ENCODE measurements around the gene KRTAP20-1.

KRTAP20-1 gene, protein sequence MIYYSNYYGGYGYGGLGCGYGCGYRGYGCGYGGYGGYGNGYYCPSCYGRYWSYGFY

DNA sequence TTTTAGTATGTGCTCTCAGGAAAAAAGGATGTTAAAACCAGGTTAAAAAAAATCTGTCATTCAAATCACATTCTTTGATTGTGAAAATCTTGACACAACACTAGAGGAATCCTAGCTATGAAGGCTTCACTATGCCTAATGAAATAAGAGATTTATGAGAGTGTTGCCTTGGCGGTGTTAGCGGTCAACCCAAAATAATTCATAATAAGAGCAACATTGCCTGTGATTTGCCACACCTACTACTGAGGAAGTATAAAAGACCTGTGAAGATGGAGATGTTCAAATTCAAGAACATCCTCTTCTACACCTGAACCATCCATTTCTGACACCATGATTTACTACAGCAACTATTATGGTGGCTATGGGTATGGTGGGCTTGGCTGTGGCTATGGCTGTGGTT is at the start of gene KRTAP20-1:
Gene KRTAP20-1 (plus strand): TSS at position 301 of the 400 bp plus-strand sequence. CDS start 30 bp downstream, at position 331.
- no peak for DNase-seq

DNA sequence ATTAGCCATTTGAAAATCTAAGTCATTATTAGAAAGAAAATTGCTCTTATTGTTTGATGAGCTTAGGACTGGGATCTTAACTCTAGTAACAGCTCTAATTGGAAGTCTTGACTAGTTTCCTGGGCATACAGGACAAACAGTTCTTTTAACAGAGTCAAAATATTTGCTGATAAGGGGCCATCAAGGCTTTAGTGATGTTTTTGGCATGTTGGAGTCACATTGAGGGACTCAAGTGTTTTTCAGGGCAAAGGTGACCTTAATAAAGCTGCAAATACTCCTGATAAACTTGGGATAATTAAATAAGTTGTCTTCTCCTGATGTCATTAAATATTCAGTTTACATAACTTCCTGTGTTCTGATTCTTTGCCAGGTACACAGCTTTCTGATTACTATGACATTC is 48.6 kb upstream of the KRTAP20-1 start:
- no peak for DNase-seq

DNA sequence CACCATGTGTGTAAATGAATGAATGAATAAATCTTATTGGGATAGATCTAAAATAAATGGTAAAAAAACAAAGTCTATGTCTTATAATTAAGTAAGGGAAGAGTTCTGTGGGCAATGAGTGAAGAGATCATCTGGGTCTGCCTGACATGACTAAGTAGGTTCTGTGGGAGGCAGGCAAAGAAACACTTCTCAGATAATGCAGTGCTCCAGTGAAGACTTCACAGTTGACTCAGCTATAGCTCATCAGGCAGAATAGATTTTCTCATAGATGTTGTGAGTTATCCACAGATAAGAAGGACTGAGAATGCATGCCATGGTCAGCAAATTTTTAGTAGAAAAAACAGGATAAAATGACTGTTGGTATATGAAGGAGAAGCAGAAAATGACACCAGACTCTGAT is 38.5 kb upstream of the KRTAP20-1 start:
- no peak for DNase-seq

DNA sequence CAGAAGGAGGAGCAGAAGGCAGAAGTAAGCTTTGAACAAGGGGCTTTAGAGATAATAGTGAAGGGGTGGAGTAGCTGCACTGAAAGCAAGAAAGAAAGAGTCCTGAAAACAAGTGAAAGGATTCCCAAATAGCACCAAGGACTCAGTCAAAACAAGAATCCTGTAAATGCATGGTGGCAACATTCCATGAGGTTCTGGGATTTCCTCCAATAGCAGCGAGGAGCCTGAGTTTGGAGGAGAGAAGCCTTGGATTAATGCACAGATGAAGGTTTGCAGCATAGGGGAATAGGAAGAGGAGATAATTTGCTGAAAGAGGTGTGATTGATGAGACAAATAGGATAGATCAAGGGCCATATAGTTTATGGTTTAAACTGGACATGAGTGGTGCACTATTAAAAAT is 36.9 kb upstream of the KRTAP20-1 start:
- DNase-seq, result no peak

DNA sequence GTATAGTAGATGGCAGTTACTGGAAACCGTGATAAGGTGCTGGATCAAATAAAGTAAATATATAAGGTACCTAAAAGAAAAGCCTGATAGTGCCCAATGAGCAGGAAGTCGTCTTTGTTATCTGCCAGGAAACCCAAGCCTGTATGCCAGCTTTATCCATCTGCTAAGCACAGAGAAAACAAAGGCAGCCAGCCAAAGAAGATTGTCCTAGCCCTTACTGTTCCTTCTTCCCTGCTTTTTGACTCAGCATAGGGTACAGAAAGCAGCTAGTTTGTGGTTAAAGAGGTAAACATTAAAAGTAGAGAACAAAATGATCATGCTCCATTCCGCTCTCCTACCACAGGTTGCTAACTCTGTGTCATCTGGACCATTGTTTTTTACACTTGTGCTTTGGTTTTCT is 36.1 kb upstream of the KRTAP20-1 start:
- no peak for DNase-seq

DNA sequence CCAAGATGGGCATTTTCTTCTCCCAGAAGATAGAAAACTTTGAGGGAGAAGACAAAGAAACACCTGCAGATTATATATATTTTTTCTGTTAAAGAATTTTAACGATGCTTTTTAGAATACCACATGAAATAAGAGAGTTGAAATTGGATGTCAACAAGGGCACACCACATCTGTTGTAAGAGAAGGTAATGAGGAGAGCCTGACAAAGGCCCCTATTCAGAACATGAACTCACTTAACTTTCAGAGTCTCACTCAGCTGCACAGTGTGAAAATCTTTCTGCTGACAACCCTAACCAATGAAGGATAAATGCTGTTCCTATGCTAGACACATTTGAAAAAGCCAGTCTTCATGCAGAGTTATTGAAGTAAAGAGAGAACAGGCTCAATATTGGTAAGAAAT is 33.4 kb upstream of the KRTAP20-1 start:
- DNase-seq, result no peak

DNA sequence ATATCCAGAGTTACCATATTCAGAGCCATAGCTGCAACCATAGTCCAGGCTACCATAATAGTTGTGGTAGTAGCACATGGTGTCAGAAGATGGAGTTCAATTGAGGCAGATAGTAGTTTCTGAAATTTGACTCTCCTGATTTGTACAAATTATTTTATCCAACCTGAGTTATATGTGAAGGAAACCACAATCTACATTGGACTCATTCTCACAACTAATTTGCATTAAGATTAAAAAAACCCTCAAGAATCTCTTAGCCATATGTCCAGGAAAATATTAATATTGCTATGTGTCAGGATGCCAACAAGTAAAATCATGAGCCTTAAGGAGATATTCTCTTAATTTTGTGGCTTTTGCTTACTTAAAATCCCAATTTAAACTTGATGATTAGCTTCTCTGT is 25.9 kb upstream of the KRTAP20-1 start, which contains the start of gene KRTAP22-2:
Gene KRTAP22-2 (minus strand): TSS at position 101 of the 400 bp plus-strand sequence.
- no peak for DNase-seq

DNA sequence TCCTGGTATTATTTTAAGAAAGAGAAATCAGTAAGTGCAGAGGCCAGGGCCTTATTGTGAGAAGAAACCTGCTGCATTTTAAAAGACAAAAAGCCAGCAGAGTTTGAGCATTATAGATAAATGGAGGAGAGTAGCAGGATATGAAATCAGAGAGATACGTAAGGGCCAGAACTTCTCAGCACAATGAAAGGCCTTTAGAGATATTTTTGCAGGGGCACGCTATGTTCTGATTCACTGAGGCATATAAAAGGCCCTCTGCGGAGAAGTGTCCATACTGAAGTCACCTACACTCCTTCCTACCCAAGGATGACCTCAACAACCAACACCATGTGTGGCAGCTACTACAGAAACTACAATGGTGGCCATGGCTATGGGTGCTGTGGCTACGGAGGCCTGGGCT is 24.1 kb upstream of the KRTAP20-1 start, which contains the start of gene KRTAP6-3:
Gene KRTAP6-3 (plus strand): TSS at position 301 of the 400 bp plus-strand sequence. CDS start 6 bp downstream, at position 307.
- no peak for DNase-seq

DNA sequence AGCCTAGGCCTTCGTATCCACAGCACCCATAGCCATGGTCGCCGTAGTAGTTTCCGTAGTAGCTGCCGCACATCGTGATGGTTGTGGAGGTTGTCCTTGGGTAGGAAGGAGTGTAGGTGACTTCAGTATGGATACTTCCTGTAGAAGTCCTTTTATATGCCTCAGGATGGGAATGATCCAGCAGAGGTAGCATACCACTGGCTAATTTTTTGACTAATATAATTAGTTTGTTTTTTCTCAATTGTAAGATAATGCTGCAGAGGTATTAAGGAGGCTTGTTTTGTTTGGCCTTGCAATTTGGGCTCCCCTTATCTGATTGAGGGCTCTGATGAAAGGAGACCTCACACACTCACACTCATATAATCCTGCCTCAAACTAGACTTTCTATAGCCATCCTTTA is 17.4 kb upstream of the KRTAP20-1 start, which contains the start of gene KRTAP6-2:
Gene KRTAP6-2 (minus strand): TSS at position 101 of the 400 bp plus-strand sequence. CDS start 28 bp downstream, at position 73.
- no peak for DNase-seq

DNA sequence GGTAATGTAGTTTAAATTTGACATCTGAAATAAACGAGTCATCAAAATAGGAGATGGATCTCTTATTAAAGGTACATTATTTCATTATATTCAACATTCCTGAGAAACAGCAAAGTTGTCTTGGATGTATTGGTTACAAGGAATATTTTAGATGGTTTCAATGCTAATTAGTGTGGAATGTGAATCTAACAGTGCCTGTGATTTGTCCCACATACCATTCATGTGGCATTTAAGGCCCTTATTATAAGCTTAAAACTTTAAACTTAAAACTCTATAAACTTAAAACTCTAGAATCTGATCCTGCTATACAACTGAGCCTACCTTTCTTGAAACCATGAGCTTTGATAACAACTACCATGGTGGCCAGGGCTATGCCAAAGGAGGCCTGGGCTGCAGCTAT is 15.4 kb upstream of the KRTAP20-1 start, which contains the start of gene KRTAP22-1:
Gene KRTAP22-1 (plus strand): TSS at position 301 of the 400 bp plus-strand sequence.
- no peak for DNase-seq

DNA sequence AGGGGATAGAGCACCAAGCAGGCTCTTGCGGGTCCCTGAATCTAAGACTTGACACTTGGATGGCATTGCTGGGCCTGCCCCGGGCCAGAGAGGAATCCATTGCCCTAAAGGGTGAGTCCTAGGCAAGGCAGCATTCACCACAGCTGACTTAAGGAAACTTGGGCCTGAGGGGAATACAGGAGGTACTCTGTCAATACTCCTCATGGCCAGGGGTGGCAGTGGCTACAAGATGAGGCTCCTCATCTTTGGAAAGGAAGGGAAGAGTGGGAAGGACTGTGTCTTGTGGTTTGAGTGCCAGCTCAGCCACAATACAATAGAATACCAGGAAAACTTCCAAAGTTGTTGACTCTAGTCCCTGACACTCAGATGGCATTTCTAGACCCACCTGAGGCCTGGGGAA is 10.3 kb upstream of the KRTAP20-1 start:
- no peak for DNase-seq

DNA sequence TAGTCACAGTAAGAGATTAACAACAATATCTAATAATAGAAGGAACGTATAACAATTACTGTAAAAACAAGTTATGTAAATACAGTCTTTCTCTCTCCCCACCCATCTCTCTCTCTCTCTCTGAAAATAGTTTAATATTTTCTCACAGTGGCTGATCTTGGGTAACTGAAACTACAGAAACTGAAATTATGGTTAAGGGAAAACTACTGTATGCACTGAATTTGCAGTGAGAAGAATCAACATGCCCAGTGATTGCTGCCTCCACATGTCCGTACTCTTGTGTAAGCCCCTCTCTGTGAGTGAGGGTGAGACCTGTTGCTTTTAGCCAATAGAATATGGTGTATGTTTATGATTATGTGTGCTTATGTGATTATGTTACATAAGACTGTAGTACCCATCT is 4.1 kb upstream of the KRTAP20-1 start:
- no peak for DNase-seq

DNA sequence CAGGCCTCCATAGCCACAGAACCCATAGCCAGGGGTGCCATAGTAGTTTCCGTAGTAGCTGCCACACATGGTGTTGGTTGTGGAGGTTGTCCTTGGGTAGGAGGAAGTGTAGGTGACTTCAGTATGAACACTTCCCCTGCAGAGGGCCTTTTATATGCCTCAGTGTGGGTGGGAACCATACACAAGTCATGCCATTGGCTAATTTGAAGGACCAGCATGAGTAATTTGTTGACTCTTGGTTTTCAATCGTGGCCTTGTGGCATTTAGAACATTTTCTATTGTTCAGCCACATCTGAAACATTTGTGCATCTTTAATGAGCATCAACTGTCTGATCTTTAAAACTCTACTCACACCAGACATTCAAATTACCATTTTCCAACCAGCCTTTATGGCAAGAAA is 2.4 kb upstream of the KRTAP20-1 start, which contains the start of gene KRTAP6-1:
Gene KRTAP6-1 (minus strand): TSS at position 95 of the 400 bp plus-strand sequence. CDS start 26 bp downstream, at position 69.
- DNase-seq, result no peak

DNA sequence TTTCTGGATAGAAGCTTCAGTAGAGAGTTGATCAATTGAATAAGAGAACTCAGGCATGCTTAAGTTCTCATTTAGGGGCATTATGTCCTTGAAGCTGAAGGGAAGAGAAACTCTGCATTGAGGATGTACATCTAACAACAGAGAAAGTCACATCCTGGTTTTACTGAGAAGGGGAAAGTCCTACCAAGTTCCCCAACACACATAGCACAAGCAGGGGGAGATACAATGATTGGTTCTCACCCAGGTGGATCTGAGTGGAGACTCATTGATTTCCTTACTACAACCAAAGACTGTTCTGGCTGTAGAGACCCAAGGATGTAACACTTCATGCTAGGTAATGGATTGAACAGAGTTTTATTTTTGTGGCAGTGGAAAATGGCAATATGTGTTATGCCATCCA is 1.0 kb upstream of the KRTAP20-1 start:
- DNase-seq, result no peak

DNA sequence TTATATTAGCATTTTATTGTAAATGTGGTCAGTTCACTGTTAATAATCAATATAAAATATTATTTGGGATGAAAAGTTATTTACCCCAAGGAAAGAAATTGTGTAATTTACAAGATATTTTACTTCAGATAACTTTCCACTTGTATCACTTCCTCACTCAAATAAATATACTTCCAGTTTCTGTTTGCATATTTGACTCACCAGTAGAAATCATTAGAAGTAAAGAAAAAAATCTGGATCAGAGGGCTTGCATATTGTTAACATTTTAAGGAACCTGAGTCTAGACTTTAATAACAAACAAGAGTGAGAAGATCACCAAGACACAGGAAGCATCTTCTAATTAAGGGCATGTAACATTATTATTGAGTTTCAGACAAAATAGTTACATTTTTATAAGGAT is 3.9 kb downstream of the KRTAP20-1 start:
- no peak for DNase-seq

DNA sequence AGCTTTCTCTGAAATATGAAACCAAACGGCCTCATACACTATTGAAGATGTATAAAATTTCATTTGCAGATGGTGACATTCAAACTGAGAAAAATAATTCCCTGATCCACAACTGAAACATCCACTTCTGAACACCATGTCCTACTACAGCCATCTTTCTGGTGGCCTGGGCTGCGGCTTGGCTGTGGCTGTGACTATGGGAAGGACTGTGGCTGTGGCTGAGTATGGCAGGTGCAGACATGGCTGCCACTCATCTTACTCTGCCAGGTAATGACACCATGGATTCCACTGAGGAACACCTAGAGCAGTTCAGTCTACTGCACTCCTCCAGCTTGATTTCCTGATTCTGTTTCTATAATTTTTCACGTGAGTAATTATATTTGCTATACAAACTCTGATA is 4.3 kb downstream of the KRTAP20-1 start, which contains the start of gene KRTAP20-4:
Gene KRTAP20-4 (plus strand): TSS at position 106 of the 400 bp plus-strand sequence.
- no peak for DNase-seq

DNA sequence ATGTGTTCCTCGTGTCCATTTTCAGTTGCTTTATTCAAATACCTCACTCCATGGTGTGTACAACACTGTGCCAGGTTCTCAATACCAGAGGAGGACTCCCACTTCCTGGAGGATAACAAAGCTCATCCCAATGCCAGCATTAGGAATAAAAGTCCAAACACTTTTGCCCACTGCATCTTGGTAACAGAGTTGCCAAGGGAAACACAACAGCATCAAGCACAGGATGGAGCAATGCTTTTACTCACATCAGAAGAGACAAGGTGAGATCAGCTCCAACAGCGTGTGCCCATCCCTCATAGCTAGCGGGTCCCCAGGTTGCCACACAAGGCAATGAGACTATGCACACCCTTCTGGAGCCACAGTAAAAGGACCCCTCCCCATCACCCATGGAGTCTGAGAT is 7.1 kb downstream of the KRTAP20-1 start:
- no peak for DNase-seq

DNA sequence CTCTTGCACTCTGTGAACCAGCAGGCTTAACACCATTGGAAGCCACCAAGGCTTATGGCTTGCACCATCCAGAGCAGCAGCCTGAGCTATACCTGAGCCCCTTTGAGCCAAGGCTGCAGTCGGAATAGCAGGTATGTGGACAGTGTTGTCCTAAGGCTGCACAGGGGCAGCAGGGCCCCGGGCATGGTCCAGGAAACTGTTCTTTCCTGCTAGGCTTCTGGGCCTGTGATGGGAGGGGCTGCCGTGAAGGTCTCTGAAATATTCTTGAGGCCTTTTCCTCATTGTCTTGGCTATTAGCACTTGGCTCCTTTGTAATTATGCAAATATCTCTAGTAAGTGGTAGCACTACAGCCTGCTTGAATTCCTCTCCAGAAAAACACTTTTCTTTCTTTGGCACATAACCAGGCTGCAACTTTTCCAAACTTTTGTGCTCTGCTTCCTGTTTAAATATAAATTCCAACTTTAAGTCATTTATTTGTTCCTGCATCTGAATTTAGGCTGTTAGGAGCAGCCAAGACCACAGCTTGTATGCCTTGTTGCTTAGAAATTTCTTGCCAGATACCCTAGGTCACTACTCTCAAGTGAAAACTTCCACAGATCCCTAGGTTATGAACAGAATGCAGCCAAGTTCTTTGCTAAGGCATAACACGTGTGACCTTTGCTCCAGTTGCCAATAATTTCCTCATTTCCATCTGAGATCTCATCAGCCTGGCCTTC is 9.4 kb downstream of the KRTAP20-1 start:
- DNase-seq, result no peak

DNA sequence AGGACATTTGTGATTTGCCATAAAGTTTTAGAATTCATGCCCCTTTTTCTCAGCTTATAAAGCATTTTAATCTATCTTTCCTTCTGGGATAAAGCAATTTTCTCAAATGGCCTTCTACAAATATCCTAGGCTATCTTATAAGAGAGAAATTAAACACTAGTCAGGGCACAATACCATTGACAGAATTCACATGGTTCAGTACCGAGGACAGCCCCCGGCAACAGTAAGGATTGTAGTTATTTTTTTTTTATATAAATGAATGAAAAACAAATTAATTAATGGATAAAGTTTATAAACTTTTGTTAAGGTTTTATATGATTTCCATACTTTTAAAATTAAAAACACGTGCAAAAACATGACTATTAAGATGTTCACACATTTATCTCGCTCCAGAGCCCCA is 11.9 kb downstream of the KRTAP20-1 start:
- DNase-seq, result no peak

DNA sequence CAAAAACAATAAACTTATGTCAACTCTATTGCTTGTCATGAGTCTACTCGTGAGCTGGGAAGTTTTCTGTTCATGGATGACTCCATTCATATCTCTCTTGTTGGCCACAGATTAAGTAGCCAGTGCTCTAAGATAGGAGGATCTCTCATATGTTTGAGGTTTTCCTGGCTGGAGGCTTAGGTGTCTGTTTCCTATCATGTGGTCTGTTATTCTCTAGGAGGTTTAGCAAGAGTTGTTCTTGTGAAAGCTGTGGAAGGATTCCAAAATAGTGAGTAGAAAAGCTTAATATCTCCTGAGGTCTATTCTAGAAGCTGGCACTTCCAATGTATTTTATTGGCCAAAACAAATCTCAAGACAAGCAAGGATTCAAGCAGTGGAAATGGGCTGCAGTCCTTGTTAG is 13.0 kb downstream of the KRTAP20-1 start:
- DNase-seq, result no peak

DNA sequence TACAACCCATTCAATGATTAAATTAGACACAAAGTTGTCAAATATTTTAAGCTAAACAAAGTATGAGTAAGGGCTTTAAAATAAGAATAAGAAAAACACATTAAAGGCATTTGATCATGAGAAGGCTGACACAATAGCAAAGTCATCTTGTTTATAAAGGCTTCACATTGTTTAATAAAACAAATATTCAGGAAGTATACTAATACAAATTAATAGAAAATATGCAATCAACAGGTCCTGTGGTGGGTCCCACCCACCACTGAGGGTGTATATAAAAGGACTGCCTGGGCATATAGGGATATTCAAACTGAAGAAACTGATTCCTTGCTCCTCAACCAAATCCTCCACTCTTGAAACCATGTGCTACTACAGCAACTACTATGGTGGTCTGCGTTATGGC is 18.7 kb downstream of the KRTAP20-1 start, which contains the start of gene KRTAP20-2:
Gene KRTAP20-2 (plus strand): TSS at position 301 of the 400 bp plus-strand sequence. CDS start 58 bp downstream, at position 359.
- DNase-seq, result no peak

DNA sequence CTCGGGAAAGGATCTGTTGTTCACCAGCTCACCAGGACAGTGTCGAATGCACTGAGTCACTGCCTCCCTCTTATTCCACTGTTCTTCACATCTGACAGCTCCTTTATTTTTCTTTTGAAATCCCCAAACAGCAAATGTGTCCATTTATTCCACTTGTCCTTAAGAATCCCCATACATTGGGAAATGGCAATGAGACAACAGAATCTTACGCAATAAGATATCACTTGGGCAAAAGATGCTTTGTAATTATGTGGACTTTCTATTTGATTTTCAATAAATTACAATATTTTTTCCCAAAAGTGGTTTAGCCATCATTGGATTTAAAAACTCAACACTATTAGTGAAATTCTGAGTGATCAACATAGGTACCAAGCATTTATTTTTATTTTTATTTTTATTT is 22.5 kb downstream of the KRTAP20-1 start:
- DNase-seq, result no peak

DNA sequence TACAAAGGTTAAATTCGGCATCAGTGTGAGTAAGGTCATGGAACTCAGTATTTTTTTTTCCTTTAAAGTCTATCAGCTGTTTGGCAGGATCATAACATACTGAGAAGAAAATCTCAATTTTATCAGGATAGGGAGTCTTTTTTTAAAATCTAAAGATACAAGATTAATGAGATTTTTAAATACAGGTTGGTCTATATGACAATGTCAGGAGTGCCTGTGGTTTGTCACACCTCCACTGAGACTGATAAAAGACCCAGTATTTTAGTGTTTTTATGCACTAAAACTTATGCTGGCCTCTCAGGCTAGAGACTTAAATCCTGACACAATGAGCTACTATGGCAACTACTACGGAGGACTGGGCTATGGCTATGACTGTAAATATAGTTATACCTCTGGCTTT is 26.3 kb downstream of the KRTAP20-1 start, which contains the start of gene KRTAP20-3:
Gene KRTAP20-3 (plus strand): TSS at position 301 of the 400 bp plus-strand sequence.
- no peak for DNase-seq

DNA sequence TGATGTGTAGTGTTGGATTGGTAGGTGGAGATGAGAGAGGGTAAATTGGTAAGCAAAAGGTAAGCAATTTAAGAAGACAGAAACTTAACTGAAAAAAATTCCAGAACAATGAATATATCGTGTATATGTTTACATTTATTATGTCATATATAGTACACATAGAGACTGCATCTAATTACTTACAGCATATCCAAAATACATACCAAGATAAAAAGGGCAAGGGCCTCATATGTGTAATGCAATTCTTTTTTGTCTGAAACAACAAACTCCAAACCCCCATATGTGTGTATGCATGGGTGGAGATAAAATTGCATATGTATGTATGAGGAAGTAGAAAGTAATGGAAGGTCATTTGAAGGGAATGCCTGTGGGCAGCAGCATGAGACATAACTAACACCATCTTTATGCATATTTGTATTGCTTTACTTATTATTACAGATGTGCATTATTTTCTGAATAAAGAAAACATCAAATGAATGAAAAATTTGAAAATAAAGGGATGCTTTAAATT is 30.7 kb downstream of the KRTAP20-1 start:
- DNase-seq, result no peak

Measured in NCI-H187 (cell line).